Muscle of arm (tissue), 12 donors: Measurements from ENCODE around the gene LPIN1. TPM values are rescaled to one million over a fixed set of nuclear protein-coding genes. Genes with fewer than 3 reads are reported as not detected.

Experiments used
- polyA plus RNA-seq, 12 donors: library from polyadenylated mRNA; unstranded; fragments of 120-200 nt; gene quantifications; one replicate each; pipeline ENCODE4 v1.2.1, GENCODE V29; 2013; ENCODE audit not compliant: insufficient read length in 12 of 12

The LPIN1 gene
- polyA plus RNA-seq, 12 donors, result 13.8 to 207 (median 21.0) TPM

Other genes with a start within 250 kb of the LPIN1 start
- gene GREB1, start 212.6 kb upstream of the LPIN1 start, polyA plus RNA-seq, result 10 to 100 TPM in 8 of 12 donors, 1 to 10 TPM in 3, not detected in 1; 9.0 to 18.8 (median 11.4) TPM
- gene NTSR2, start 76.4 kb upstream of the LPIN1 start, polyA plus RNA-seq, result not detected